ENCODE data around the gene FOXA1. TPM values are rescaled to one million over a fixed set of nuclear protein-coding genes. Genes with fewer than 3 reads are reported as not detected.
"Not testable (repeated sequence)": the region's sequence is repeated elsewhere in the genome, so short reads cannot be mapped to it uniquely, and the experiment has no call there.

Gene FOXA1
- total and polyA plus RNA-seq, 9 donors: 0.12 to 2.9 (median 0.31) TPM; not detected in 6

GRCh38 chr14:37565550-37565949 is 29.5 kb downstream of the FOXA1 start:
- TF ChIP-seq EP300 (IDR thresholded peaks at IDR 0.05) (no peak), POLR2A (IDR thresholded peaks at IDR 0.05) (no peak), CTCF (IDR thresholded peaks at IDR 0.05) (no peak)
- intact Hi-C loops (cut with DNase I): no loop called here
- no peaks in the 10 kb centered on the region for H3K4me1 ChIP-seq (ENCODE audit: insufficient read depth)
- no peaks in the 10 kb centered on the region for H3K27me3 ChIP-seq
- no peak for DNase-seq
- no peak overlapping the region for H3K4me3 ChIP-seq
- no peaks in the 10 kb centered on the region for H3K36me3 ChIP-seq
- no peak overlapping the region for H3K27ac ChIP-seq
- WGBS, 3 donors: 87 to 89% (median 89%) methylated on average over 1 of the region's 1 CpG
- no peaks in the 10 kb centered on the region for H3K9me3 ChIP-seq

GRCh38 chr14:37563189-37563588 is 31.9 kb downstream of the FOXA1 start:
- TF ChIP-seq CTCF (IDR thresholded peaks at IDR 0.05): no peak
- TF ChIP-seq POLR2A (IDR thresholded peaks at IDR 0.05): no peak
- TF ChIP-seq EP300 (IDR thresholded peaks at IDR 0.05): no peak
- Histone ChIP-seq H3K27me3 (no peaks in the 10 kb centered on the region), H3K36me3 (no peaks in the 10 kb centered on the region), H3K9me3 (no peaks in the 10 kb centered on the region), H3K4me1 (ENCODE audit: insufficient read depth) (no peaks in the 10 kb centered on the region), H3K27ac (no peak overlapping the region), H3K4me3 (no peak overlapping the region)
- 90 to 91% (median 90%) methylated on average over 2 of the region's 2 CpGs for WGBS, 3 donors
- intact Hi-C loops (cut with DNase I): no loop called here
- no peak for DNase-seq

- H3K9me3 ChIP-seq: no peaks in the 10 kb centered on the region
- 84 to 87% (median 85%) methylated on average over 6 of the region's 6 CpGs for WGBS, 3 donors
- H3K27me3 ChIP-seq: no peaks in the 10 kb centered on the region
- no peak for TF ChIP-seq POLR2A (IDR thresholded peaks at IDR 0.05)
- TF ChIP-seq CTCF (IDR thresholded peaks at IDR 0.05): no peak
- no peak for TF ChIP-seq EP300 (IDR thresholded peaks at IDR 0.05)
- DNase-seq: no peak
- H3K27ac ChIP-seq: no peak overlapping the region
- no peak overlapping the region for H3K4me3 ChIP-seq
- no peaks in the 10 kb centered on the region for H3K4me1 ChIP-seq (ENCODE audit: insufficient read depth)
- no peaks in the 10 kb centered on the region for H3K36me3 ChIP-seq
- intact Hi-C loops (cut with DNase I): no loop called here
Measured at GRCh38 chr14:37559386-37559785, 35.7 kb downstream of the FOXA1 start.

- intact Hi-C loops (cut with DNase I): no loop called here
- no peak overlapping the region for H3K27ac ChIP-seq
- no peaks in the 10 kb centered on the region for H3K4me1 ChIP-seq (ENCODE audit: insufficient read depth)
- DNase-seq: no peak
- H3K36me3 ChIP-seq: no peaks in the 10 kb centered on the region
- 93 to 99% (median 97%) methylated on average over 4 of the region's 4 CpGs for WGBS, 3 donors
- H3K9me3 ChIP-seq: no peaks in the 10 kb centered on the region
- no peak for TF ChIP-seq CTCF (IDR thresholded peaks at IDR 0.05)
- TF ChIP-seq EP300 (IDR thresholded peaks at IDR 0.05): no peak
- no peak for TF ChIP-seq POLR2A (IDR thresholded peaks at IDR 0.05)
- H3K4me3 ChIP-seq: no peak overlapping the region
- no peaks in the 10 kb centered on the region for H3K27me3 ChIP-seq
Measured at GRCh38 chr14:37558740-37559139, 36.3 kb downstream of the FOXA1 start.

GRCh38 chr14:37555596-37555995 is 39.5 kb downstream of the FOXA1 start:
- H3K4me1 ChIP-seq (ENCODE audit: insufficient read depth); intact Hi-C loops (cut with DNase I); DNase-seq; H3K27ac ChIP-seq; H3K36me3 ChIP-seq; H3K4me3 ChIP-seq; H3K9me3 ChIP-seq; H3K27me3 ChIP-seq: not testable (repeated sequence)
- 96 to 99% (median 97%) methylated on average over 14 to 30 of the region's 33 CpGs for WGBS, 3 donors
